Caco-2 (cell line): Measurements from ENCODE around the gene PSMA6. TPM values are rescaled to one million over a fixed set of nuclear protein-coding genes. Genes with fewer than 3 reads are reported as not detected.

Experiments
- BruUV-seq: library from RNA; stranded (reverse); fragments of 400-500 nt; replicated peaks from 2 replicates; lab custom pipeline; 2021; lab: Mats Ljungman, UMichigan
- CTCF ChIA-PET: fragments of 300-600 bp; sonication (Branson Sonifier 250); formaldehyde crosslinking; loops from one replicate; lab custom pipeline; 2022; ENCODE audit warnings: antibody characterized with exemption; lab: Charles Lee
- POLR2A ChIA-PET: fragments of 300-600 bp; sonication (Branson Sonifier 250); formaldehyde crosslinking; loops from one replicate; lab custom pipeline; 2022; ENCODE audit warnings: antibody characterized with exemption; lab: Charles Lee
- DNase-seq, 2 experiments: peaks; one replicate each; pipeline versions ENCODE4 v3.0.0 to v3.0.0-alpha.2; 2020 to 2022
- H3K27me3 ChIP-seq: replicated peaks from 2 replicates; pipeline ENCODE4 v1.6.0; 2011; ENCODE audit warnings: low read length; ENCODE audit not compliant: control insufficient read depth, insufficient read depth
- H3K36me3 ChIP-seq: 2 replicates; pipeline ENCODE4 v1.5.1; 2011; ENCODE audit warnings: low read length; ENCODE audit not compliant: control insufficient read depth, insufficient read depth
- H3K4me1 ChIP-seq: fragments of 250-450 bp; sonication (Bioruptor Pico); 2 replicates; pipeline ENCODE4 v1.5.1; 2020; ENCODE audit warnings: mild to moderate bottlenecking
- H3K4me3 ChIP-seq: 2 replicates; pipeline ENCODE4 v1.5.1; 2011; ENCODE audit warnings: low read depth, mild to moderate bottlenecking, control low read depth, low read length
- H3K9me3 ChIP-seq: fragments of 250-450 bp; sonication (Bioruptor Pico); 2 replicates; pipeline ENCODE4 v1.5.1; 2020; ENCODE audit warnings: mild to moderate bottlenecking, moderate library complexity
- H3K27ac Mint-ChIP-seq: one replicate; pipeline ENCODE4 v1.8.0; 2022; ENCODE audit warnings: mixed read lengths; ENCODE audit not compliant: unreplicated experiment
- H3K27me3 Mint-ChIP-seq: one replicate; pipeline ENCODE4 v1.8.0; 2022; ENCODE audit warnings: mixed read lengths; ENCODE audit not compliant: insufficient read depth, unreplicated experiment
- H3K36me3 Mint-ChIP-seq: one replicate; pipeline ENCODE4 v1.8.0; 2022; ENCODE audit warnings: mild to moderate bottlenecking, mixed read lengths; ENCODE audit not compliant: insufficient read depth, unreplicated experiment
- H3K4me1 Mint-ChIP-seq: one replicate; pipeline ENCODE4 v1.8.0; 2022; ENCODE audit warnings: low read depth, mixed read lengths; ENCODE audit not compliant: unreplicated experiment
- H3K4me3 Mint-ChIP-seq: one replicate; pipeline ENCODE4 v1.8.0; 2022; ENCODE audit warnings: mild to moderate bottlenecking, moderate library complexity, mixed read lengths; ENCODE audit not compliant: unreplicated experiment
- H3K9me3 Mint-ChIP-seq: one replicate; pipeline ENCODE4 v1.8.0; 2022; ENCODE audit warnings: mixed read lengths; ENCODE audit not compliant: unreplicated experiment
- CTCF ChIP-seq, 2 experiments: fragments of 200-600 bp in 1 of 2; IDR thresholded peaks; 1 replicate in 1 of 2; 2 replicates in 1 of 2; pipeline versions ENCODE4 v1.5.1 to v1.8.0; 2011 to 2022; ENCODE audit warnings: antibody characterized with exemption in 1 of 2, control low read depth in 1 of 2, inconsistent platforms in 1 of 2, low read depth in 1 of 2, low read length in 1 of 2, mild to moderate bottlenecking in 1 of 2, moderate library complexity in 1 of 2; ENCODE audit not compliant: insufficient read depth in 1 of 2, severe bottlenecking in 1 of 2, unreplicated experiment in 1 of 2
- intact Hi-C: fragments of 100-400 bp; cut with micrococcal nuclease; formaldehyde crosslinking; loops from one replicate; pipeline ENCODE4 v1.10.0; 2022; ENCODE audit not compliant: unreplicated experiment
- total RNA-seq: library from RNA; stranded (reverse); gene quantifications from 2 replicates; pipeline ENCODE4 v1.2.3, GENCODE V29; 2022

The PSMA6 gene
- total RNA-seq, 1 experiment from 2014 or later: 247 TPM

GRCh38 chr14:35254736-35255135 lies 37.4 kb upstream of the PSMA6 start:
- H3K9me3 ChIP-seq: no peaks in the 10 kb centered on the region
- ChIA-PET CTCF (no interaction called here), POLR2A (no interaction called here)
- intact Hi-C loops: no loop called here
- H3K4me1 ChIP-seq: no peaks in the 10 kb centered on the region
- no peaks in the 10 kb centered on the region for H3K9me3 Mint-ChIP-seq
- no TSS peak for BruUV-seq
- no peak for TF ChIP-seq CTCF (IDR thresholded peaks at IDR 0.05; ENCODE audit: insufficient read depth in 1 of 2, low read depth in 1 of 2, low read length in 1 of 2, severe bottlenecking in 1 of 2, unreplicated experiment in 1 of 2)
- no peaks in the 10 kb centered on the region for H3K27me3 ChIP-seq
- H3K4me3 Mint-ChIP-seq: no peak overlapping the region
- no peaks in the 10 kb centered on the region for H3K36me3 ChIP-seq
- no peak overlapping the region for H3K27ac Mint-ChIP-seq
- H3K27me3 Mint-ChIP-seq: no peaks in the 10 kb centered on the region
- no peak overlapping the region for H3K4me3 ChIP-seq
- DNase-seq: no peak
- peaks cover 14% of the 10 kb centered on the region for H3K36me3 Mint-ChIP-seq
- H3K4me1 Mint-ChIP-seq: no peaks in the 10 kb centered on the region

GRCh38 chr14:35255711-35256110 lies 36.5 kb upstream of the PSMA6 start:
- H3K27me3 ChIP-seq: no peaks in the 10 kb centered on the region
- H3K36me3 Mint-ChIP-seq: peaks cover 9% of the 10 kb centered on the region
- H3K4me1 Mint-ChIP-seq: no peaks in the 10 kb centered on the region
- intact Hi-C loops: no loop called here
- H3K4me3 ChIP-seq: no peak overlapping the region
- no TSS peak for BruUV-seq
- no peaks in the 10 kb centered on the region for H3K27me3 Mint-ChIP-seq
- no peaks in the 10 kb centered on the region for H3K36me3 ChIP-seq
- H3K27ac Mint-ChIP-seq: no peak overlapping the region
- POLR2A ChIA-PET: no interaction called here
- no peaks in the 10 kb centered on the region for H3K9me3 Mint-ChIP-seq
- CTCF ChIA-PET: no interaction called here
- no peak overlapping the region for H3K4me3 Mint-ChIP-seq
- H3K4me1 ChIP-seq: no peaks in the 10 kb centered on the region
- no peak for TF ChIP-seq CTCF (IDR thresholded peaks at IDR 0.05; ENCODE audit: insufficient read depth in 1 of 2, low read depth in 1 of 2, low read length in 1 of 2, severe bottlenecking in 1 of 2, unreplicated experiment in 1 of 2)
- no peak for DNase-seq
- no peaks in the 10 kb centered on the region for H3K9me3 ChIP-seq

GRCh38 chr14:35257809-35258208 lies 34.4 kb upstream of the PSMA6 start:
- H3K4me1 ChIP-seq: no peaks in the 10 kb centered on the region
- H3K4me1 Mint-ChIP-seq: no peaks in the 10 kb centered on the region
- H3K36me3 Mint-ChIP-seq: peaks cover 5% of the 10 kb centered on the region
- no peaks in the 10 kb centered on the region for H3K27me3 Mint-ChIP-seq
- POLR2A ChIA-PET: interaction anchor here (0.6 kb wide), 1 partner anchor 23 kb away, joined by 5 read pairs; no protein-coding TSS in a partner anchor
- intact Hi-C loops: no loop called here
- CTCF ChIA-PET: no interaction called here
- no peak overlapping the region for H3K4me3 Mint-ChIP-seq
- H3K9me3 ChIP-seq: no peaks in the 10 kb centered on the region
- no peak overlapping the region for H3K27ac Mint-ChIP-seq
- no peak overlapping the region for H3K4me3 ChIP-seq
- no TSS peak for BruUV-seq
- DNase-seq: no peak
- H3K36me3 ChIP-seq: no peaks in the 10 kb centered on the region
- no peaks in the 10 kb centered on the region for H3K27me3 ChIP-seq
- no peak for TF ChIP-seq CTCF (IDR thresholded peaks at IDR 0.05; ENCODE audit: insufficient read depth in 1 of 2, low read depth in 1 of 2, low read length in 1 of 2, severe bottlenecking in 1 of 2, unreplicated experiment in 1 of 2)
- H3K9me3 Mint-ChIP-seq: no peaks in the 10 kb centered on the region
